HT-29 (cell line): ENCODE data around the gene CBLC. TPM values are rescaled to one million over a fixed set of nuclear protein-coding genes. Genes with fewer than 3 reads are reported as not detected.

Experiments
- small RNA-seq: library from RNA; depleted of rRNA; stranded (forward); fragments of <200 nt; gene quantifications from one replicate; pipeline ENCODE3, GENCODE V24; 2014
- total RNA-seq: library from RNA; depleted of rRNA; stranded (reverse); fragments of >200 nt; shearing (Covaris generic); gene quantifications from 2 replicates; pipeline ENCODE4 v1.2.3, GENCODE V29; 2014; rRNA removed

Gene CBLC
- total RNA-seq, 1 experiment from 2014 or later = 93.2 TPM

Small RNA genes within 50 kb of the gene (small RNA-seq; reads per million reads assigned to genes)
- gene RF00156 = 0.65 reads per million

Other genes with a start within 250 kb of the CBLC start
- gene CEACAM20, start 248.2 kb upstream of the CBLC start, total RNA-seq = not detected in 2 replicates
- not detected in 2 replicates for gene IGSF23, start 164.3 kb upstream of the CBLC start, total RNA-seq
- gene PVR, start 134.0 kb upstream of the CBLC start, total RNA-seq = 204 and 206 TPM in 2 replicates
- 1.0 and 2.2 TPM in 2 replicates for gene CEACAM19, start 106.4 kb upstream of the CBLC start, total RNA-seq
- not detected in 2 replicates for gene CEACAM16, start 78.7 kb upstream of the CBLC start, total RNA-seq
- 39.1 and 50.6 TPM in 2 replicates for gene BCL3, start 29.2 kb upstream of the CBLC start, total RNA-seq
- gene BCAM, start 31.2 kb downstream of the CBLC start, total RNA-seq = 150 and 201 TPM in 2 replicates
- 603 and 664 TPM in 2 replicates for gene NECTIN2, start 68.4 kb downstream of the CBLC start, total RNA-seq
- 467 and 469 TPM in 2 replicates for gene TOMM40, start 113.4 kb downstream of the CBLC start, total RNA-seq
- gene APOE, start 127.9 kb downstream of the CBLC start, total RNA-seq = 1.5 and 2.5 TPM in 2 replicates
- 0.28 and 2.0 TPM in 2 replicates for gene APOC1, start 136.7 kb downstream of the CBLC start, total RNA-seq
- gene APOC4, start 164.3 kb downstream of the CBLC start, total RNA-seq = not detected in 2 replicates
- gene APOC2, start 168.2 kb downstream of the CBLC start, total RNA-seq = not detected in 2 replicates
- 104 and 106 TPM in 2 replicates for gene CLPTM1, start 177.5 kb downstream of the CBLC start, total RNA-seq
- gene RELB, start 223.6 kb downstream of the CBLC start, total RNA-seq = 11.4 and 18.8 TPM in 2 replicates